IMR-90 (cell line): ENCODE results near the gene RAD51B. TPM values are rescaled to one million over a fixed set of nuclear protein-coding genes. Genes with fewer than 3 reads are reported as not detected.

Source experiments
- ATAC-seq: fragments of 200-7000 bp; cut with Tn5 transposase; 2 replicates; pipeline ENCODE4 v1.9.1; 2020; ENCODE audit warnings: low read depth, mild to moderate bottlenecking, moderate library complexity
- BruUV-seq: library from RNA; stranded (reverse); fragments of 400-500 nt; replicated peaks from 2 replicates; lab custom pipeline; 2021; lab: Mats Ljungman, UMichigan
- CTCF ChIA-PET: fragments of 300-600 bp; formaldehyde crosslinking; extraction: SDS; loops from one replicate; lab custom pipeline; 2021; ENCODE audit warnings: antibody characterized with exemption; lab: Yijun Ruan, JAX
- POLR2A ChIA-PET: fragments of 300-600 bp; sonication (Branson Sonifier 250); formaldehyde crosslinking; loops from one replicate; lab custom pipeline; 2022; ENCODE audit warnings: antibody characterized with exemption; ENCODE audit not compliant: unreplicated experiment; lab: Charles Lee
- DNase-seq: peaks from one replicate; pipeline ENCODE4 v3.0.0; 2013
- H2AFZ ChIP-seq: replicated peaks from 2 replicates; pipeline ENCODE3; 2013; ENCODE audit warnings: low read length, mild to moderate bottlenecking; ENCODE audit not compliant: poor library complexity
- H2AK5ac ChIP-seq: 2 replicates; pipeline ENCODE4 v1.6.1; 2013; ENCODE audit warnings: low read depth, low read length, inconsistent platforms
- H2AK9ac ChIP-seq: replicated peaks from 2 replicates; pipeline ENCODE3; 2013; ENCODE audit warnings: mild to moderate bottlenecking, low read depth, low read length, moderate library complexity; ENCODE audit not compliant: poor library complexity
- H2BK120ac ChIP-seq: 2 replicates; pipeline ENCODE4 v1.6.1; 2013; ENCODE audit warnings: low read depth, low read length, inconsistent platforms
- H2BK15ac ChIP-seq: 3 replicates; pipeline ENCODE4 v1.6.1; 2013; ENCODE audit warnings: low read depth, low read length, inconsistent platforms
- H2BK20ac ChIP-seq: 2 replicates; pipeline ENCODE4 v1.6.1; 2013; ENCODE audit warnings: low read depth, mild to moderate bottlenecking, inconsistent platforms, low read length, moderate library complexity
- H2BK5ac ChIP-seq: 2 replicates; pipeline ENCODE4 v1.6.1; 2013; ENCODE audit warnings: mild to moderate bottlenecking, low read depth, low read length, inconsistent platforms; ENCODE audit not compliant: poor library complexity, severe bottlenecking
- H3K14ac ChIP-seq: replicated peaks from 2 replicates; pipeline ENCODE4 v1.6.1; 2013; ENCODE audit warnings: low read depth, low read length, inconsistent platforms
- H3K18ac ChIP-seq: 2 replicates; pipeline ENCODE4 v1.6.1; 2013; ENCODE audit warnings: low read depth, low read length, control low read depth
- H3K23ac ChIP-seq: 2 replicates; pipeline ENCODE4 v1.6.1; 2013; ENCODE audit warnings: low read depth, low read length, inconsistent platforms
- H3K27ac ChIP-seq: 2 replicates; pipeline ENCODE4 v1.5.1; 2013; ENCODE audit warnings: mild to moderate bottlenecking, control low read depth, low read length; ENCODE audit not compliant: insufficient read depth
- H3K27me3 ChIP-seq: 2 replicates; pipeline ENCODE4 v1.6.1; 2013; ENCODE audit warnings: low read length; ENCODE audit not compliant: control insufficient read depth, insufficient read depth
- H3K36me3 ChIP-seq: 2 replicates; pipeline ENCODE4 v1.6.1; 2013; ENCODE audit warnings: low read length, mixed read lengths; ENCODE audit not compliant: control insufficient read depth, insufficient read depth
- H3K4ac ChIP-seq: 2 replicates; pipeline ENCODE4 v1.6.1; 2013; ENCODE audit warnings: low read depth, low read length, inconsistent platforms
- H3K4me1 ChIP-seq: 2 replicates; pipeline ENCODE4 v1.6.1; 2013; ENCODE audit warnings: low read length, mixed read lengths; ENCODE audit not compliant: control insufficient read depth, insufficient read depth
- H3K4me2 ChIP-seq: 2 replicates; pipeline ENCODE4 v1.6.1; 2013; ENCODE audit warnings: low read depth, mild to moderate bottlenecking, control low read depth, low read length, moderate library complexity
- H3K4me3 ChIP-seq: 2 replicates; pipeline ENCODE4 v1.5.1; 2013; ENCODE audit warnings: low read depth, mild to moderate bottlenecking, control low read depth, low read length, moderate library complexity; ENCODE audit not compliant: insufficient read depth
- H3K56ac ChIP-seq: 2 replicates; pipeline ENCODE4 v1.6.1; 2013; ENCODE audit warnings: low read length, inconsistent platforms; ENCODE audit not compliant: insufficient read depth; ENCODE audit errors: extremely low read depth
- H3K79me1 ChIP-seq, 2 experiments: 2 replicates each; pipeline ENCODE4 v1.6.1; 2013; ENCODE audit warnings: low read length in 2 of 2, inconsistent platforms in 1 of 2, low read depth in 1 of 2
- H3K9ac ChIP-seq: 2 replicates; pipeline ENCODE4 v1.6.1; 2013; ENCODE audit warnings: low read depth, low read length, control low read depth
- H3K9me1 ChIP-seq: 2 replicates; pipeline ENCODE4 v1.6.1; 2013; ENCODE audit warnings: low read length, inconsistent platforms; ENCODE audit not compliant: insufficient read depth
- H3K9me3 ChIP-seq: 2 replicates; pipeline ENCODE4 v1.6.1; 2013; ENCODE audit warnings: low read length; ENCODE audit not compliant: control insufficient read depth, insufficient read depth
- H4K20me1 ChIP-seq: 2 replicates; pipeline ENCODE4 v1.6.1; 2013; ENCODE audit warnings: low read length, inconsistent platforms; ENCODE audit not compliant: insufficient read depth
- H4K5ac ChIP-seq: 2 replicates; pipeline ENCODE4 v1.6.1; 2013; ENCODE audit warnings: mild to moderate bottlenecking, low read depth, low read length, control low read depth
- H4K8ac ChIP-seq, 2 experiments: 2 replicates each; pipeline ENCODE4 v1.6.1; 2013; ENCODE audit warnings: low read depth in 2 of 2, low read length in 2 of 2, control low read depth in 1 of 2, inconsistent platforms in 1 of 2
- H4K91ac ChIP-seq: 2 replicates; pipeline ENCODE4 v1.6.1; 2013; ENCODE audit warnings: low read depth, low read length, inconsistent platforms; ENCODE audit not compliant: insufficient read depth
- BHLHE40 ChIP-seq: fragments of 150-350 bp; IDR thresholded peaks from 2 replicates; pipeline ENCODE4 v1.6.1; 2016; ENCODE audit warnings: mild to moderate bottlenecking, low read depth, low read length
- CEBPB ChIP-seq: IDR thresholded peaks from 2 replicates; pipeline ENCODE4 v1.6.1; 2012; ENCODE audit warnings: low read depth, low read length, improper control_type of control experiment
- CHD1 ChIP-seq: IDR thresholded peaks from 2 replicates; pipeline ENCODE4 v1.6.1; 2012; ENCODE audit warnings: low read depth, low read length, improper control_type of control experiment
- CTCF ChIP-seq: conservative IDR thresholded peaks from 2 replicates; pipeline ENCODE4 v1.5.1; 2012; ENCODE audit warnings: mild to moderate bottlenecking, low read depth, low read length, improper control_type of control experiment
- ELK1 ChIP-seq: fragments of 150-350 bp; IDR thresholded peaks from 2 replicates; pipeline ENCODE4 v1.6.1; 2016; ENCODE audit warnings: low read depth, mild to moderate bottlenecking, low read length, moderate library complexity, borderline replicate concordance
- FOS ChIP-seq: fragments of 150-350 bp; IDR thresholded peaks from 2 replicates; pipeline ENCODE4 v1.6.1; 2016; ENCODE audit warnings: low read depth, low read length
- MAFK ChIP-seq: IDR thresholded peaks from 2 replicates; pipeline ENCODE4 v1.6.1; 2012; ENCODE audit warnings: low read depth, low read length, improper control_type of control experiment
- MAZ ChIP-seq: IDR thresholded peaks from 2 replicates; pipeline ENCODE4 v1.6.1; 2012; ENCODE audit warnings: low read depth, mild to moderate bottlenecking, low read length, improper control_type of control experiment, moderate library complexity, borderline replicate concordance
- MXI1 ChIP-seq: IDR thresholded peaks from 2 replicates; pipeline ENCODE4 v1.6.1; 2012; ENCODE audit warnings: low read depth, mild to moderate bottlenecking, low read length, moderate library complexity, borderline replicate concordance
- NFE2L2 ChIP-seq: fragments of 150-350 bp; IDR thresholded peaks from 2 replicates; pipeline ENCODE4 v1.6.1; 2016; ENCODE audit warnings: low read depth, mild to moderate bottlenecking, low read length
- POLR2A ChIP-seq: IDR thresholded peaks from 2 replicates; pipeline ENCODE4 v1.6.1; 2012; ENCODE audit warnings: mild to moderate bottlenecking, low read depth, low read length
- RAD21 ChIP-seq: IDR thresholded peaks from 2 replicates; pipeline ENCODE4 v1.6.1; 2012; ENCODE audit warnings: low read length, improper control_type of control experiment
- RCOR1 ChIP-seq: IDR thresholded peaks from 2 replicates; pipeline ENCODE4 v1.6.1; 2012; ENCODE audit warnings: mild to moderate bottlenecking, low read length, improper control_type of control experiment; ENCODE audit not compliant: insufficient replicate concordance
- RFX5 ChIP-seq: IDR thresholded peaks from 2 replicates; pipeline ENCODE4 v1.8.0; 2012; ENCODE audit warnings: low read depth, mild to moderate bottlenecking, low read length, moderate library complexity
- SMC3 ChIP-seq: fragments of 150-350 bp; IDR thresholded peaks from 2 replicates; pipeline ENCODE4 v1.6.1; 2016; ENCODE audit warnings: low read depth, mild to moderate bottlenecking, antibody characterized with exemption, low read length, moderate library complexity
- USF2 ChIP-seq: fragments of 150-350 bp; IDR thresholded peaks from 2 replicates; pipeline ENCODE4 v1.6.1; 2017; ENCODE audit warnings: mild to moderate bottlenecking, antibody characterized with exemption, low read length, low read depth
- dilution Hi-C: fragments of 300-500 bp; cut with HindIII; formaldehyde crosslinking; loops from one replicate; pipeline ENCODE4 v1.14.3; 2018; ENCODE audit warnings: low sequenced_read_pairs; ENCODE audit not compliant: unreplicated experiment
- in situ Hi-C: fragments of 300-500 bp; cut with MboI; formaldehyde crosslinking; loops from 3 replicates; pipeline ENCODE4 v1.14.3; 2019; ENCODE audit warnings: low sequenced_read_pairs, inconsistent platforms, mixed read lengths
- intact Hi-C: fragments of 100-400 bp; cut with micrococcal nuclease; formaldehyde crosslinking; loops from 2 replicates; pipeline ENCODE4 v1.10.0; 2022
- polyA plus RNA-seq, 3 experiments: library from polyadenylated mRNA; depleted of rRNA; stranded (reverse); fragments of >200 nt; gene quantifications; 2 replicates each; pipeline ENCODE4 v1.2.3, GENCODE V29; 2012; ENCODE audit warnings: low replicate concordance in 1 of 3
- total RNA-seq: library from RNA; depleted of rRNA; stranded (reverse); fragments of >200 nt; gene quantifications from 2 replicates; pipeline ENCODE4 v1.2.3, GENCODE V29; 2012

RAD51B gene
- total and polyA plus RNA-seq, 2 of the 4 experiments (the other 2 are of a cell fraction), result 5.1 to 18.8 TPM

GRCh38 chr14:67994531-67994930 lies 175.0 kb downstream of the RAD51B start:
- Histone ChIP-seq H3K9me1 (peaks cover 2% of the 10 kb centered on the region; the same call in 1 of the 2 replicates), H3K36me3 (no peaks in the 10 kb centered on the region), H3K14ac (no peak overlapping the region; the same call in 1 of the 2 replicates), H3K4ac (no peak overlapping the region), H2AFZ (no peak overlapping the region), H3K4me1 (peaks cover 3% of the 10 kb centered on the region; the same call in 1 of the 2 replicates), H3K9ac (no peak overlapping the region), H3K27me3 (no peaks in the 10 kb centered on the region), H2BK15ac (no peak overlapping the region), H3K56ac (no peak overlapping the region), H3K9me3 (no peaks in the 10 kb centered on the region), H4K8ac (no peak overlapping the region), H2BK120ac (no peak overlapping the region; the same call in 1 of the 2 replicates), H3K23ac (no peak overlapping the region), H2AK5ac (no peak overlapping the region), H3K4me2 (no peak overlapping the region), H4K5ac (no peak overlapping the region), H3K4me3 (no peak overlapping the region), H2BK20ac (no peak overlapping the region), H2BK5ac (no peak overlapping the region), H4K20me1 (no peaks in the 10 kb centered on the region), H4K91ac (no peak overlapping the region), H3K27ac (no peak overlapping the region), H3K79me1 (no peaks in the 10 kb centered on the region), H3K18ac (no peak overlapping the region), H2AK9ac (no peak overlapping the region)
- ATAC-seq (no peak), DNase-seq (no peak)
- TF ChIP-seq MXI1, result no peak
- TF ChIP-seq MAZ, result no peak
- TF ChIP-seq RCOR1, result no peak
- TF ChIP-seq RFX5, result no peak
- no peak for TF ChIP-seq POLR2A
- TF ChIP-seq CHD1, result no peak
- no peak for TF ChIP-seq SMC3
- no peak for TF ChIP-seq CTCF
- no peak for TF ChIP-seq MAFK
- TF ChIP-seq BHLHE40, result no peak
- TF ChIP-seq ELK1, result no peak
- no peak for TF ChIP-seq FOS
- no peak for TF ChIP-seq USF2
- no peak for TF ChIP-seq CEBPB
- TF ChIP-seq NFE2L2, result no peak
- no peak for TF ChIP-seq RAD21
- dilution Hi-C loops (no loop called here), intact Hi-C loops (no loop called here), in situ Hi-C loops (no loop called here)
- POLR2A ChIA-PET, result no interaction called here
- CTCF ChIA-PET, result no interaction called here
- no TSS peak for BruUV-seq
